HG02840 (cell line): Measurements from ENCODE around the gene PPM1H.
"Not testable (repeated sequence)": the region's sequence is repeated elsewhere in the genome, so short reads cannot be mapped to it uniquely, and the experiment has no call there.

Source experiments
- ATAC-seq: cut with Tn5 transposase; IDR thresholded peaks from one replicate; pipeline ENCODE4 v1.9.1; 2021; ENCODE audit warnings: mild to moderate bottlenecking, moderate library complexity, moderate number of reproducible peaks; ENCODE audit not compliant: unreplicated experiment, low FRiP score

The PPM1H gene

DNA sequence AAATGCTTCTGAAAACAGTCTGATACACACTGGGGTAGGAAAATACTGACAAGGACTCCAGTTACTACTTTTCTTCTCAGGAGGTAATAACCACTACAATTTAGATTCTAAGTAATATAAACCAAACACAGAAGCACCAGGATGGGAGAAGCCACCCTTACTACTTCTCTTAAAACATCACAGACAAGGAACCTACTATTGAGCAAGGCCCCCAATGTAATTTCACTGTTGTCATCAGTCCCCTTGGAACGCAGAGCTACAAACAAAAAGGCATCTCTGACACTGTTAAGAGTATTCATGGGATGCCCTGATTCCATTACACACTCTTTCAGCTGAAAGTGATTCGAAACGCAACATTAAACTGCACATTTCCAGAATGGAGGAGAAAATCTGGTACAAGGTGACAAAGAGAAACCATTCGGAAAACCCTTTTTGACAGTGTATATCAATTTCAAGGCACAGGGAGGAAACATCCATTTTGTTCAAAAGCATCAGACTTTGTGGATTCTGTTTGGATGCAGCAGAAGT lies 185.9 kb downstream of the PPM1H start:
- no peak for ATAC-seq

DNA sequence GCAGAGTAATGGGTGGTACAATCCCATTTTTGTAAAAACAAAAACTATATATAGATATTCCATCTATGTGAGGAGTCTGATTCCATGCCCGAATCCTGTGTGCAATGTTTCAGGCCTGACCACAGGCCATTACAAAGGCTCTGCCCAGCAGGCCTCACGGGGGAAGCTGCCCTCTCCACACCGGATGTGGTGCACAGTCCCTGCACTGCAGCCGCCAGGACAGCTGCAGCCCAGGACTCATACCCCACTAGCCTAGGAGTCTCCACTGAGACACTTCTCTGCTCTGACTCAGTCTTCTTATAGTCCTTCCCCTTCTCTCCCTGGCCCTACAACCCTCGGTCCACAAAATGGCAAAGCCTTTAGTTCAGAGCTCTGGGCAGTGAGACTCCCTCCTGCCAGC lies 190.4 kb downstream of the PPM1H start:
- no peak for ATAC-seq

DNA sequence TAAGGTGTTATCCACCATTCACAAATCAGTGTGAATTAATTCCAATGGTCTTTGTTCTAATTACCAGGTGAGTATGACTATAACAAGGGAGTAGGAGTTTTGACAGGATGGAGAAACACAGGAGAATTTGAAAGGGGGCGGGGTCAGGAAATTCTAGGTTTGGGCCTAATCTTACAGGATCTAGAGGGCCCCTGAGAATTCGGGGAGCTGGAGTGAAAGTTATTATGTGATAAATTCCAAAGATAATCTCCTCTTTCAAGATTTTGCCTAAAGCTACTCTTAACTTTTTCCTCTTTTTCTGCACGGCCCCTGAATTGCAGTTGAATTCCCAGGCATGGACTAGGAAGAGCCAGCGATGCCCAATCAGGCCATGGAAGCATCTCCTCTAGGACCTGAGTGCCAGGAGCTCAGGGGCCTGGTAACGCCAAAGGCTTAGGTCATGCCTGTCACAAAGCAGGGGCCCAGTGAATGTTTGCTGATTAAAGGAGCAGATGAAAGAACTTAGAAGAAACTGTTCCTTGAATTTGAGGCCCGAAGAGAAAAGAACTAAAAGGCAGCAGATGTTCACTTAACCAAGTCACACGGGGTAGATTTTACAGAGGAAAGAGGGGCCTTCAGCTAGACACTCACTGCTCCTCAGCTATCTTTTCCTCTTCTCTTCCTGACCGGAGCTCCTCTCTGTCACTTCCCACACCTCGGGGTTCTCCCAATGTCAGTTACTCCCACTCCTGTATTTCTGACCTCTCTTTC lies 195.5 kb downstream of the PPM1H start:
- ATAC-seq = no peak

DNA sequence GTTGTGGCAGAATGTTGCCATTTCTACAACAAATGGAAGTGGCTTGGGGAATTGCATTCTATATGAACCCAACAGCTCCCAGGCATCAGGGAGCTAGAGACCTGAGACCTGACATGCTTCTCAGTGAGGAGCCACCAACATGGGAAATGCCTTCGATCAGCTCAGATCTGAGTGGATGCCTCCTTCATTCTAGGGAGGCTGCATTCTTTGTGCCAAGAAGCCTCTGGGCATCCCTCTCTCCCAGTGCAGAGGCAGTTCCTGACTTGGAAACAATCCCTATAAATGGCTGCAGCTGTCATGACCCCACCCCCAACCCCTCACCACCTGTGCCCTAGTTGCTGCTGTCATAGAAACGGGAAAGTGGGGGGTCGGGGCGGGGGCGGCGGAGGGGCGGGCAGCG lies 196.3 kb downstream of the PPM1H start:
- ATAC-seq = no peak

DNA sequence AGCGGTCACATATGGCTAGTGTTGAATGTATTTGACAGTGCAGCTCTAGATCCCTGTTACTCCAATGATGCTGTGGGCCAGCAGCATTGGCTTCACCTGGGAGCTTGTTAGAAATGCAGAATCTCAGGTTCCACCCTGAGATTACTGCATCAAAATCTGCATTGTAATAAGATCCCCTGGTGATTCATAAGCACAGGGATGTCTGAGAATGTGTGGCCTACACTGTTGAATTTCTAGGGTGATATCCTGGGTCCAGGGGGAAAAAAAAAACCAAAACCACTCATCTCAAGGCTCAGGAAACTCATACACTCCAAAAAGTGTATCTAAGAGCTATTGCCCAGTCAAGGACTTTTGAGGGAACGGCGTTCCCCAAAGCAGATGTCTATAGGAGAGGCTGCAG lies 196.8 kb downstream of the PPM1H start:
- no peak for ATAC-seq

DNA sequence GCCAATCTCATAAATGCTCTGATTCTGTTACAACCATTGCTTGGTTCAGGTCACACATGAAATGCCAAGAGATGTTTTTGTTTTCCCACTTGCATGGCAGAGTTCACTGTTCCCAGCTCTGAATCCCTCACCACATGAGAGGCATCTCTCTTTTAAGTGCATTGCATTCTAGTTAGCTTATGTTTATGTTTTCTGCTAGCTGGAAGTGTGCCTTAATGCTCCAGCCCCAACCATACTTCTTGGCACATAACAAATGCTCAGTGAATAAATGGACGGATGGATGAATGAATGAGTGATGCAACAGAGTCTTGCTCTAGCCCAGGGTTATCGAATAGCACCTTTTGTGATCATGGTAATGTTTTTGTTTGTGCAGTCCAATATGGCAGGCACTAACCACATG lies 197.3 kb downstream of the PPM1H start:
- no peak for ATAC-seq

DNA sequence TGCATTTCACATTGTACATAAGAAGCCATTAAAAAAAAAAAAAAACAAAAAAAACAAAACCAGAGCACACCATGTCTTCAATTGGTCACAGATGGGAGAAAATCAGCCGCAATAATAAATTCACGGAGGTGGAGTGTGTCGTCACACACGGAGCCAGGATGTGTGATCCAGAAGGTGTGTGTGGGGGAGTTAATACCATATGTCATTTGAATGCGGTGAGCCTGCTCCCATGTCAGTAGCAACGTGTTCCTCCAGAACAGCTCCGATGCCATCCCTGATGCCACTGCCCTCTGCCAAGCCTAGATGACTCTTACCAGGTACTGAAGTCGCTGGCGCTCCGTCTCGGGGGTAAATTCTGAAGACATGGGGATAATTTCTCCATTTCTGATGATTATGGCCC lies 197.8 kb downstream of the PPM1H start:
- no peak for ATAC-seq

DNA sequence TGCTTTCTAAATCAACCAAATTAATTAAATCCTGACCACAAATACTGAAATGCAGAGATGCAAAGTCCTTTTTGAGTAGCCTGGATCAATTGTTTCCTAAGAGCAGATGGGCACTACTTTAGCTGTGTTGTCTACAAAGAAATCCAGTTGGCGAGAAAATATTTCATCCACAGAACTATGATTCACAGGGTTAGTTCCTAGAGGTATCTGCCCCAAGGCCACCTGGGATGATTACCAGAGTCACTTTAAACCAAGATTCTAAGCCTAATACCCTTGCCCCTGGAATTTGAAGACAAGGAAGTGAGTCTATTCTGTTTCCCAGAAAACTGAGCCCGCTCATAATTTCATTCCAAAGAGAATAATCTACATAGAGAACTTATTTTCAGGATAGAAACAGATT lies 198.4 kb downstream of the PPM1H start:
- ATAC-seq = no peak

DNA sequence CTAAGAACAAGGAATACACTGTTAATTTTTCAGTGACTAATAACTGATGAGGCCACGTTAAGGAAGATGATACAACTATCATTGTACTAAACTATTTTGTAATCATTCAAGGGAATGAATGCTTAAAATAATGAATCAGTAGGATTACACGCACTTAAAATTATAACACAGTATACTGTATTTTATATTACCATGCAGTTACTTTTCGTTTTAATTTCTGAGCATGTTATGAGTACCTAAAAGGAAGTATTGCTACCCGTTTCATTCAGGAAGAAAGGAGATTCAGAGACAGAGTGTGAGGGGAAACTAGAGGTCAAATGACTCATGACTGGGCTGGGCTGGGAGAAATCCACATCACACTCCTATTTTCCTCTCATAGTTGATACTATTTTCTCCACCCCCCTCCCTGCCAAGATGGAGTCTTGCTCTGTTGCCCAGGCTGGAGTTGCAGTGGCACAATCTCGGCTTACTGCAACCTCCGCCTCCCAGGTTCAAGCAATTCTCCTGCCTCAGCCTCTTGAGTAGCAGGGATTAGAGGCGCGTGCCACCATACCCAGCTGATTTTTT lies 202.0 kb downstream of the PPM1H start:
- ATAC-seq = no peak

DNA sequence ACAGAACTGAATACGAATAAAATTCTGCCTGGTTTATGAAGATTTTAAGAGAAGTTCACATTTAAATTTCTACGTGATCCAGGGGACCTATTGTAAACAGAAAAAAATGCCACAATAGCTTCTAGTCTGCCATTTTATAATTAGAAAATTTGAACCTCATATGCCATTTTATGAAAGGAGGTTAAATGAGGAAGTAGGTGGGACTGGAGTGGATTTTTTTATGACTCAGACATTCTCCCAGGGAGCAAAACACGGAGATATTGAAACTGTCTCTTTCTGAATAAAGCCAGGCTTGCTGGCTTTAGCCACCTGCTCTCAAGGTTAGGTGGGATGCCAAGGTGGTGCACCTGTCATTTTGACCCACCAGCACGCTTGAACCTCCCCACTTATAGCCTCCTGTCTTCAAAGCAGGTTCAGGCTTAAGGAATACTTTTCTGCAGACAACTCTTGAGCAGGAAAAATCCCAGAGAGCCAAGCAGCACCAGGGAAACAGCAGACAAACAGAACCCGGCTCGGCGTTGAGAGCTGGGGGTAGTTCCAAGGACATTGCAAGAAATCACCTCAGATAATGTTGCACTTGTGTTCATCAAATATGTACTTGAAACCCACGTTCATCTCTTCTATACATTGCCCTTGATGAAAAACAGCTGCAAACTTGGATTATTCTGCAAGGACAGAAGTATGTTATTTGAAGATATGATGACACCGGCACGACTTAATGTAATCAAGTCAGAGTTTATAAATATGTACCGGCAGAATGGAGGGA lies 203.7 kb downstream of the PPM1H start:
- no peak for ATAC-seq

DNA sequence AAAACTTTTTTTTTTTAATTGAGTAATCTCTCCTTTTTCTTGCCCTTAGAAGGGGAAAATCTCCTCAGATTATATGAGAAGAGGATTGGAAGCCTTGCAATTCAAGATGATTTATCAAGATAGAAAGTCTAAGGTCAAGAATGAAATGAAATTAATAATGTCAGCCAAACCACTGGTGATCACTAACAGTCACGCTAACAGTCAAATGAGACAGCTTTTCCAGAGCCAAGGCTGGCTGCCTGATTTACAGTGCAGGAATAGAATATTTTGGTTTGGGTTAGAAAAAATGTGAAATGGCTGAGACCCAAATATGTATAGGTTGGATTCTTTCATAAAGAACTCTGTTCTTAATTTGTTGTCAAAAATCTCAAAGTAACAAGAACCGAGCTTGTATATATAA lies 204.3 kb downstream of the PPM1H start:
- no peak for ATAC-seq

DNA sequence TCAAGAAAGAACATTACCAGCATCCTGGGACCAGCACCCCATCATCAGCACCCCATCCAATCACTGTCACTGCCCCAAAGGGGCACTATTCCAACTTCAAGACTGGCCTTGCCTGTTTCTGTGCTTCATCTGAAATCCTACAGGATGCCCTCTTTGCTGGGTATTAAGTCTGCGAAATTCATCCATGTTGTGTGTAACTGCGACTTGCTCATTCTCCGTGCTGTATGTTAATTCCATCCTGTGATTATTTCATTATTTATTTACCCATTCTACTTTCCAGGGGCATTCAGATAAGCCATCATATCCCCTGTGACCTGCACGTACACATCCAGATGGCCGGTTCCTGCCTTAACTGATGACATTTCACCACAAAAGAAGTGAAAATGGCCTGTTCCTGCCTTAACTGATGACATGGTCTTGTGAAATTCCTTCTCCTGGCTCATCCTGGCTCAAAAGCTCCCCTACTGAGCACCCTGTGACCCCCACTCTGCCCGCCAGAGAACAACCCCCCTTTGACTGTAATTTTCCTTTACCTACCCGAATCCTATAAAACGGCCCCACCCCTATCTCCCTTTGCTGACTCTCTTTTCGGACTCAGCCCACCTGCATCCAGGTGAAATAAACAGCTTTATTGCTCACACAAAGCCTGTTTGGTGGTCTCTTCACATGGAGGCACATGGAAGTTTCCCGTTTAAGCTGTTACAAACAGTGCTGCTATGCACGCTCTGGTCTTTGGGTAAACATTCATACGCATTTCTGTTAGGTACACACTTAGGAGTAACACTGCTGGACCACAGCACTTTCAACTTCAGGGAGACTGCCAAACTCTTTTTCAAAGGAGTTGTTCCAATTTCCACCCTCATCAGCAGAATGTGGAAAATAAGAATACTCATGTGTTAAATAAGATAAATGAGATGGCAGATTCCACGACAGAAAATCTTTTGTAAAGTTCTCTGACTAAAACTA lies 205.1 kb downstream of the PPM1H start:
- ATAC-seq = not testable (repeated sequence)

DNA sequence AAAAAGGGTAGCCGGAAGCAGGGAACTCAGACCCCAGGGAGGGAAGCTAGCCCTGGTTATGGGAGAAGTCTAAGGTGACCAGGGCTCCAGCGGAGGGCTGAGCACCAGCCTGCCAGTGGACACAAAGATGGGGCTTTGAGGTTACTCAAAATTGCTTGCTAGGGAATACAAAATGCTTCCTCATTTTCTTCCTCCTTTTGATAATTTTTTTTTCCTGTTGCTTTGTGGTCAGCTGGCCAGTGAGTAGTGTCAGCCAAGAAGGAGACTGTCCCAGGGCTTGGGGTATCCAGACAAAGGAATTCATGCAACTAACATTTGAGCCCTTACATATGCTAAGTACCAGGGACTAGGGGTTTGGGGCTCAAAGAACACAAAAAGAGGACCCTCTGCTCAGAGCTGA lies 206.2 kb downstream of the PPM1H start:
- ATAC-seq = no peak

DNA sequence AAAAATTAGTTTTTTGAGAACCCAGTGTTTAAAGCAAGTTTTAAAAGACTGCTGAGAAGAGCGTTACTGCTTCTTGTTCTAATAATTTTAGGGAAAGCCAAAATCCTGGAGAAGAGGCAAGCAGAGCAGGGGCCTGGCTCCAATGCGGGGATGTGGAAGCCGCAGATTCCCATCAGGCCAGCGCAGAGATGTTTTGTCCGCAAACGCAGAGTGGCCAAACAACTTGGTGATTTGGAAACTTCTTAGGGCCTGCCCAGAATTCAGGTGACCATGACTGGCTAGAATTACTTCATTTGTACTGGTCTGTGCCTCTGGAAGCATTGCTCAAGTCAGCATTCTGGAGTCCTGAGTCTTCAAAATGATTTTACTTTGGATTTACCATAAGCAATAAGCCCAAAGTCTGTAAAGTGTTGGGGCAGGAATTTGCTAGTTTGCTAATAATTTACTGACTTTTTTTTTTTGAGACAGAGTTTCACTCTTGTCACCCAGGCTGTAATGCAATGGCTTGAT lies 208.4 kb downstream of the PPM1H start:
- no peak for ATAC-seq

DNA sequence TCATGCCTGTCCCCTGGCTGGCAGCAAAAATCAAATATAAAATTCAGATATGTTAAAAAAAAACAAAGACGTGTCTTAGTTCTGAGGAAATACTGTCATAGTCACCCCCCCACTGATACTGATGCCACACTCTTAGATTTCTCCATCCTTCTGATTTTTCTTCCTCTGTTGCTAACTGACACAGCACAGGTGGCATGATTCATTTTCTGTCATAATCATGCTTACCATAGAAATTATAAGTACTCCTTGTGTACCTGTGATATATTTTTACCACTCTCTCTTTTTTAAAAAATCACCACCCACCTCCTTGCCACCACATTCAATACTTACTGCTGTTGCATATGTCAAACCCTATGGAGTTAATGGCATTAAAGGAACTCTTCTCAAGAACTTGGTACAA lies 209.2 kb downstream of the PPM1H start:
- ATAC-seq = no peak

DNA sequence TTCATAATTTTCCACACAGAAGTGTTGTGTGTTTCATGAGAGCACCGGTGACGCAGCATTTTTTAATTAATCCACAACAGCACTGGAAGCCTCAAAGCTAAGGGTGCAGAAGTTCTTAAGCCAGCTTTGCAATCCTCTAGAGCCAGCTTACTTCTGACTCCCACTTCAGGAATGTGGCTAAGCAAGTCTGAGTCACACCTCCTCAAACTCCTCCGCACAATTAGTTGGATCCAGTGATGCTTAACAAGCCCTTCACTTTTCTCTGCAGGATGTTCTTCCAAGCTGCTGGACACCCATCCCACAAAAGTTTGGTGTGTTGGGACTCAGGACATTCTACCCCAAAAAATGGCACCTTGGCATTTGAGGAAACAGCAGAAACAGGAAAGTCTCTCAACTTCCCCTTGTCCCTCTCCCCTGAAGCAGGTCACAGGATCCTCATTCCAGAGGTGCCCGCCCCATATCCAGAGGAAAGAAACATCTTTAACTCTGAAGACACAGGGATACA lies 210.0 kb downstream of the PPM1H start:
- ATAC-seq = no peak

DNA sequence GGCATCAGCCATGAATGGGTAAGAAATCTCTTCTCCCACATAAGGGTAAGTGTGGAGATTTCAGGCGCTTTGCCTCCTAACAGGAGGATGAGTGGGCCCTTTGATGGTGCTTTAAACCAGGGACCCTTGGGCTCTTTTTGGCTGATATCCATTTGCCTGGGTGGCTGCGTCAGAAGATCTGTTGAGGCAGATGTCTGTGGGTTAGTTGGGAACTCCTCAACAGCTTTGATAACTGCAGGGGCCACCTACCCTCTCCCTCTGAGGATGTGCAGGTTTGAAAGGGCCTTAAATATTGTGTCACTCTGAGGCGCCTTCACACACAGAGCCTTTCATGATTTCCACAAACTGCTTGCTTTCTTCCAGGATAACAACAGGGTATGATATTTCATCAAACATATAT lies 210.7 kb downstream of the PPM1H start:
- no peak for ATAC-seq

DNA sequence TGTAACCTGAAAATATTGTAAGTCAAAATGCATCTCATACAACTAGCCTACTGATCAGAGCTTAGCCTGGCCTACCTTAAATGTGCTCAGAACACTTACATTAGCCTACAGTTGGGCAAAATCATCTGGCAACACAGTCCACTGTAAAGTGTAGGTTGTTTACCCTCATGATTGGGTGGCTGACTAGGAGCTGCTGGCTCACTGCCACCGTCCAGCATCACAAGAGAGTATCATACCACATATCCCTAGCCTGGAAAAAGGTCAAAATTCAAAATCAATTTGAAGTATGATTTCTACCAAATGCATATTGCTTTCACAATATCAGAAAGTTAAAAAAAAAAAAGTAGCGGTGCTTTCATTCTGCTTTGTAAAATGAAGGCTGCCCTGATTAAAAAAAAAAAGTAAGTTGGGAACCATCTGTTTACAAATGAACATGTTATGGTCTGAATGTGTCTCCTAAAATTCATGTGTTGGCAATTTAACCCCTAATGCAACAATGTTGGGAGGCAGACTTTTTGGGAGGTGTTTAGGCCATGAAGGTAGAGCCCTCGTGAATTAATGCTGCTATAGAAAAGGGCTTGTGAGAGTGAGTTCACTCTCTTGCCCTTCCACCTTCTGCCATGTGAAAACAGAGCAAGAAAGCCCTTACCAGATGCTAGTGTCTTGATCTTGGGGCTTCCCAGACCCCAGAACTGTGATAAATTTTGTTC lies 211.8 kb downstream of the PPM1H start:
- no peak for ATAC-seq

DNA sequence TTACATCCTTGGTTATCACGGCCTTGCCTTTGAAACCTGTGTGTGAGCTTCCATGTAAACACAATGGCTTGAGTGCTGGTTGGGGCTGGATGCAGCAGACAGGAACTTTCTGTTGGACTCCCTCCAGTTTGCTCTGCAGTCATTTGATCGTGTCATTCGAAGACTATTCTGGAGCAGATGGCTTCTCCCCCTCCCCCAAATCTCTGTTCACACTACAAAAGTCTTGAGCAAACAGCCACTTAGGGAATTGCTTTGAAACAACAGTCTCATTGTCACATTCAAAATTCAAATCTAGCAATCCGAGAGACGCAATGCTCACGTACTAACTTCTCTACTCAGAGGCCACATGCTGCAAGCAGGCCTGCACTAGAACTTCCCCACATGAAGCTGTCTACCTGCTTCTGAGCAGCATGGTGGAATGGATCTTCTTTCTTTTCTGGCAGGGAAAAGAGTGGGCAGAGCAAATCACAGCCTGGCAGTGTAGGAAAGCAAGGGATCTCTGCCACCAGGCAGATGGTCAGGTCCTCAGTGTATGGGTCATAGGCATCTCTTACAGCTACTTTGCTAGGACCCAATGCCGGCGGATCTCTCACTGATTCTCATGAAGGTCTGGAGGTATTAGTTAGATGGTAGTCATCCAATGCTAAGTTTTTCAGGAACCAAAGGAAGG lies 214.2 kb downstream of the PPM1H start:
- ATAC-seq = no peak
